Tibial nerve (tissue), 4 donors: ENCODE results near the gene OOSP2. TPM values are rescaled to one million over a fixed set of nuclear protein-coding genes. Genes with fewer than 3 reads are reported as not detected.

Source experiments
- DNase-seq, 2 donors: peaks; one replicate each; pipeline ENCODE4 v3.0.0-alpha.2; 2019; ENCODE audit warnings: low spot score in 2 of 2
- H3K27ac ChIP-seq, 4 donors: fragments of 200-600 bp; sonication (generic) in 3 of 4; one replicate each; pipeline ENCODE4 v1.5.1; 2017 to 2019; ENCODE audit warnings: mild to moderate bottlenecking in 1 of 4
- H3K27me3 ChIP-seq, 2 donors: fragments of 200-600 bp; sonication (generic) in 1 of 2; one replicate each; pipeline versions ENCODE4 v1.5.1 to v1.6.0; 2017 to 2019
- H3K36me3 ChIP-seq, 3 donors: fragments of 200-600 bp; sonication (generic); one replicate each; pipeline ENCODE4 v1.5.1; 2018 to 2019
- H3K4me1 ChIP-seq, 4 donors: fragments of 200-600 bp; sonication (generic) in 3 of 4; one replicate each; pipeline ENCODE4 v1.5.1; 2017 to 2019
- H3K4me3 ChIP-seq, 4 donors: fragments of 200-600 bp; sonication (generic) in 3 of 4; one replicate each; pipeline ENCODE4 v1.5.1; 2017 to 2019; ENCODE audit warnings: mild to moderate bottlenecking in 1 of 4, moderate library complexity in 1 of 4
- H3K9me3 ChIP-seq, 4 donors: fragments of 200-600 bp; sonication (generic) in 3 of 4; one replicate each; pipeline ENCODE4 v1.5.1; 2017 to 2019
- CTCF ChIP-seq, 5 experiments: fragments of 200-600 bp in 3 of 5; fragments of 450-650 bp in 2 of 5; sonication (generic) in 3 of 5; IDR thresholded peaks; one replicate each; pipeline ENCODE4 v1.5.1; 2016 to 2019; ENCODE audit warnings: antibody characterized with exemption in 5 of 5, mild to moderate bottlenecking in 3 of 5, moderate library complexity in 2 of 5
- EP300 ChIP-seq, 2 donors: sonication (generic); formaldehyde crosslinking; IDR thresholded peaks; one replicate each; pipeline ENCODE4 v1.6.1; 2017; ENCODE audit warnings: antibody characterized with exemption in 2 of 2, mild to moderate bottlenecking in 1 of 2
- POLR2A ChIP-seq, 2 donors: fragments of 450-650 bp; IDR thresholded peaks; one replicate each; pipeline ENCODE4 v1.6.1; 2017; ENCODE audit warnings: antibody characterized with exemption in 2 of 2, mild to moderate bottlenecking in 2 of 2, moderate library complexity in 2 of 2
- WGBS, 2 donors: methylation state at CpG; one replicate each; pipeline ENCODE4 v1.1.5; 2018; 5-methylcytosine and 5-hydroxymethylcytosine counted together
- total RNA-seq, 4 donors: library from RNA; depleted of rRNA; stranded (reverse); fragments of >200 nt; gene quantifications; one replicate each; pipeline ENCODE4 v1.1.0, GENCODE V29; 2016

OOSP2 gene
- not detected for total RNA-seq

GRCh38 chr11:60040109-60040508, at the start of gene OOSP2:
OOSP2 (plus strand) TSS chr11:60040409; CDS start chr11:60040460, 51 bp downstream.
- H3K36me3 ChIP-seq = no peaks in the 10 kb centered on the region
- H3K27me3 ChIP-seq = no peaks in the 10 kb centered on the region
- 84% methylated on average over 8 of the region's 8 CpGs for WGBS, 2 donors
- no peaks in the 10 kb centered on the region for H3K9me3 ChIP-seq
- H3K27ac ChIP-seq = no peak within 1 kb of the TSS
- no peak for DNase-seq
- no peak within 1 kb of the TSS for H3K4me3 ChIP-seq
- TF ChIP-seq POLR2A (IDR thresholded peaks at IDR 0.05) (no peak), CTCF (IDR thresholded peaks at IDR 0.05) (no peak), EP300 (IDR thresholded peaks at IDR 0.05) (no peak)
- no peaks in the 10 kb centered on the region for H3K4me1 ChIP-seq

- Histone ChIP-seq H3K4me3 (no peak overlapping the region), H3K36me3 (no peaks in the 10 kb centered on the region), H3K27ac (no peak overlapping the region), H3K27me3 (no peaks in the 10 kb centered on the region), H3K9me3 (peaks cover 0 to 24% (median 0%) of the 10 kb centered on the region in 4 donors), H3K4me1 (no peaks in the 10 kb centered on the region)
- 71 to 78% methylated on average over 1 of the region's 1 CpG for WGBS, 2 donors
- DNase-seq = no peak
- no peak for TF ChIP-seq EP300 (IDR thresholded peaks at IDR 0.05)
- no peak for TF ChIP-seq POLR2A (IDR thresholded peaks at IDR 0.05)
- no peak for TF ChIP-seq CTCF (IDR thresholded peaks at IDR 0.05)
These were observed 49.8 kb upstream of the OOSP2 start for GRCh38 chr11:59990421-59990820.

GRCh38 chr11:59992425-59992824, 47.8 kb upstream of the OOSP2 start:
- H3K4me1 ChIP-seq = no peaks in the 10 kb centered on the region
- H3K4me3 ChIP-seq = no peak overlapping the region
- no peak for TF ChIP-seq POLR2A (IDR thresholded peaks at IDR 0.05)
- no peak for TF ChIP-seq EP300 (IDR thresholded peaks at IDR 0.05)
- no peak for TF ChIP-seq CTCF (IDR thresholded peaks at IDR 0.05)
- peaks cover 0 to 24% (median 0%) of the 10 kb centered on the region in 4 donors for H3K9me3 ChIP-seq
- DNase-seq = no peak
- H3K27ac ChIP-seq = no peak overlapping the region
- H3K36me3 ChIP-seq = no peaks in the 10 kb centered on the region
- 69 to 77% methylated on average over 5 of the region's 5 CpGs for WGBS, 2 donors
- no peaks in the 10 kb centered on the region for H3K27me3 ChIP-seq

- H3K4me1 ChIP-seq = no peaks in the 10 kb centered on the region
- WGBS, 2 donors = 73 to 74% methylated on average over 2 of the region's 2 CpGs
- TF ChIP-seq CTCF (IDR thresholded peaks at IDR 0.05) (no peak), EP300 (IDR thresholded peaks at IDR 0.05) (no peak), POLR2A (IDR thresholded peaks at IDR 0.05) (no peak)
- H3K27ac ChIP-seq = no peak overlapping the region
- no peaks in the 10 kb centered on the region for H3K36me3 ChIP-seq
- DNase-seq = no peak
- no peaks in the 10 kb centered on the region for H3K9me3 ChIP-seq
- H3K4me3 ChIP-seq = no peak overlapping the region
- H3K27me3 ChIP-seq = no peaks in the 10 kb centered on the region
These were observed 42.4 kb upstream of the OOSP2 start for GRCh38 chr11:59997800-59998199.

GRCh38 chr11:59999691-60000090, 40.5 kb upstream of the OOSP2 start:
- TF ChIP-seq POLR2A (IDR thresholded peaks at IDR 0.05) (no peak), CTCF (IDR thresholded peaks at IDR 0.05) (no peak), EP300 (IDR thresholded peaks at IDR 0.05) (no peak)
- Histone ChIP-seq H3K9me3 (no peaks in the 10 kb centered on the region), H3K4me3 (no peak overlapping the region), H3K4me1 (no peaks in the 10 kb centered on the region), H3K27ac (no peak overlapping the region), H3K27me3 (no peaks in the 10 kb centered on the region), H3K36me3 (no peaks in the 10 kb centered on the region)
- 55 to 62% methylated on average over 4 of the region's 4 CpGs for WGBS, 2 donors
- no peak for DNase-seq
